Measurements from ENCODE around the gene KNOP1. TPM values are rescaled to one million over a fixed set of nuclear protein-coding genes. Genes with fewer than 3 reads are reported as not detected.

Gene KNOP1
- total RNA-seq, 2 donors from 2014 or later, result 14.2 to 28.0 TPM

GRCh38 chr16:19698480-19699465 is 19.3 kb downstream of the KNOP1 start:
- Histone ChIP-seq H3K9me3 (no peaks in the 10 kb centered on the region), H3K4me3 (no peak overlapping the region), H3K27ac (peak overlapping the region; percentile 60), H3K27me3 (no peaks in the 10 kb centered on the region), H3K9ac (ENCODE audit: low read depth in 2 of 2, low read length in 2 of 2) (peak overlapping the region in 1 of 2 donors; percentile 3), H3K4me1 (peaks cover 30% of the 10 kb centered on the region), H3K36me3 (no peaks in the 10 kb centered on the region)
- no peak for DNase-seq
- no peak for TF ChIP-seq CTCF (IDR thresholded peaks at IDR 0.05)
- intact Hi-C loops (cut with DNase I), result no loop called here

GRCh38 chr16:19697756-19698318 is 20.2 kb downstream of the KNOP1 start:
- Histone ChIP-seq H3K9ac (ENCODE audit: low read depth in 2 of 2, low read length in 2 of 2) (no peak overlapping the region), H3K36me3 (no peaks in the 10 kb centered on the region), H3K4me3 (no peak overlapping the region), H3K27me3 (no peaks in the 10 kb centered on the region), H3K9me3 (no peaks in the 10 kb centered on the region), H3K27ac (peak overlapping the region; percentile 60), H3K4me1 (peaks cover 30% of the 10 kb centered on the region)
- intact Hi-C loops (cut with DNase I), result no loop called here
- no peak for TF ChIP-seq CTCF (IDR thresholded peaks at IDR 0.05)
- DNase-seq, result peak; percentile 63

- peak overlapping the region in 1 of 2 donors; percentile 62 for H3K9ac ChIP-seq (ENCODE audit: low read depth in 2 of 2, low read length in 2 of 2)
- DNase-seq, result no peak
Measured at GRCh38 chr16:19696961-19697360, 21.1 kb downstream of the KNOP1 start.

GRCh38 chr16:19696328-19696727 is 21.7 kb downstream of the KNOP1 start:
- H3K9me3 ChIP-seq, result no peaks in the 10 kb centered on the region
- intact Hi-C loops (cut with DNase I), result no loop called here
- H3K4me1 ChIP-seq, result peaks cover 30% of the 10 kb centered on the region
- H3K9ac ChIP-seq (ENCODE audit: low read depth in 2 of 2, low read length in 2 of 2), result peak overlapping the region in 1 of 2 donors; percentile 62
- peak overlapping the region; percentile 76 for H3K27ac ChIP-seq
- no peaks in the 10 kb centered on the region for H3K36me3 ChIP-seq
- H3K27me3 ChIP-seq, result no peaks in the 10 kb centered on the region
- no peak overlapping the region for H3K4me3 ChIP-seq
- no peak for TF ChIP-seq CTCF (IDR thresholded peaks at IDR 0.05)
- DNase-seq, result peak; percentile 93

More at GRCh38 chr16:19696961-19697360, 21.1 kb downstream of the KNOP1 start:
- Histone ChIP-seq H3K27ac (peak overlapping the region; percentile 76), H3K4me3 (no peak overlapping the region), H3K4me1 (peaks cover 30% of the 10 kb centered on the region), H3K27me3 (no peaks in the 10 kb centered on the region), H3K9me3 (no peaks in the 10 kb centered on the region), H3K36me3 (no peaks in the 10 kb centered on the region)
- intact Hi-C loops (cut with DNase I), result no loop called here
- no peak for TF ChIP-seq CTCF (IDR thresholded peaks at IDR 0.05)

GRCh38 chr16:19694989-19695388 is 23.0 kb downstream of the KNOP1 start:
- Histone ChIP-seq H3K27me3 (no peaks in the 10 kb centered on the region), H3K4me3 (no peak overlapping the region), H3K9ac (ENCODE audit: low read depth in 2 of 2, low read length in 2 of 2) (no peak overlapping the region), H3K36me3 (no peaks in the 10 kb centered on the region), H3K4me1 (peaks cover 28% of the 10 kb centered on the region), H3K9me3 (no peaks in the 10 kb centered on the region), H3K27ac (no peak overlapping the region)
- TF ChIP-seq CTCF (IDR thresholded peaks at IDR 0.05), result no peak
- intact Hi-C loops (cut with DNase I), result no loop called here
- no peak for DNase-seq

Data from colonic mucosa (tissue), 4 donors.